ENCODE results near the gene BUD13.

Gene BUD13

GRCh38 chr11:116727990-116728389 lies 44.8 kb downstream of the BUD13 start:
- in situ Hi-C loops (cut with MboI; ENCODE audit: low pct_unique_long_range_greater_than_20kb, low sequenced_read_pairs, unreplicated experiment): no loop called here
- no peak for TF ChIP-seq CTCF (IDR thresholded peaks at IDR 0.05; ENCODE audit: extremely low read depth, insufficient read depth, missing control alignments)
- DNase-seq (ENCODE audit: low spot score): no peak

GRCh38 chr11:116725434-116726221 lies 47.2 kb downstream of the BUD13 start:
- no peak for DNase-seq (ENCODE audit: low spot score)
- in situ Hi-C loops (cut with MboI; ENCODE audit: low pct_unique_long_range_greater_than_20kb, low sequenced_read_pairs, unreplicated experiment): no loop called here
- no peak for TF ChIP-seq CTCF (IDR thresholded peaks at IDR 0.05; ENCODE audit: extremely low read depth, insufficient read depth, missing control alignments)

- in situ Hi-C loops (cut with MboI; ENCODE audit: low pct_unique_long_range_greater_than_20kb, low sequenced_read_pairs, unreplicated experiment): no loop called here
- TF ChIP-seq CTCF (IDR thresholded peaks at IDR 0.05; ENCODE audit: extremely low read depth, insufficient read depth, missing control alignments): no peak
- no peak for DNase-seq (ENCODE audit: low spot score)
Measured at GRCh38 chr11:116724813-116725212, 48.0 kb downstream of the BUD13 start.

GRCh38 chr11:116723511-116723910 lies 49.3 kb downstream of the BUD13 start:
- in situ Hi-C loops (cut with MboI; ENCODE audit: low pct_unique_long_range_greater_than_20kb, low sequenced_read_pairs, unreplicated experiment): no loop called here
- DNase-seq (ENCODE audit: low spot score): no peak
- no peak for TF ChIP-seq CTCF (IDR thresholded peaks at IDR 0.05; ENCODE audit: extremely low read depth, insufficient read depth, missing control alignments)

- no peak for DNase-seq (ENCODE audit: low spot score)
- in situ Hi-C loops (cut with MboI; ENCODE audit: low pct_unique_long_range_greater_than_20kb, low sequenced_read_pairs, unreplicated experiment): no loop called here
- no peak for TF ChIP-seq CTCF (IDR thresholded peaks at IDR 0.05; ENCODE audit: extremely low read depth, insufficient read depth, missing control alignments)
Measured at GRCh38 chr11:116721988-116722387, 50.8 kb downstream of the BUD13 start.

GRCh38 chr11:116720895-116721294 lies 51.9 kb downstream of the BUD13 start:
- TF ChIP-seq CTCF (IDR thresholded peaks at IDR 0.05; ENCODE audit: extremely low read depth, insufficient read depth, missing control alignments): no peak
- in situ Hi-C loops (cut with MboI; ENCODE audit: low pct_unique_long_range_greater_than_20kb, low sequenced_read_pairs, unreplicated experiment): no loop called here
- no peak for DNase-seq (ENCODE audit: low spot score)
